Measurements from ENCODE around the gene SGCD. TPM values are rescaled to one million over a fixed set of nuclear protein-coding genes. Genes with fewer than 3 reads are reported as not detected.
"Not testable (repeated sequence)": the region's sequence is repeated elsewhere in the genome, so short reads cannot be mapped to it uniquely, and the experiment has no call there.

Gene SGCD
- total RNA-seq, 4 donors from 2014 or later: 0.53 to 2.3 (median 1.2) TPM

- TF ChIP-seq POLR2A (IDR thresholded peaks at IDR 0.05) (no peak), CTCF (IDR thresholded peaks at IDR 0.05) (no peak)
- no peak for DNase-seq (ENCODE audit: low spot score in 2 of 2)
- no peak overlapping the region for H3K4me3 ChIP-seq (ENCODE audit: low read depth, poor library complexity, severe bottlenecking)
- intact Hi-C loops (cut with DNase I; ENCODE audit: low total_unique reads): no loop called here
- WGBS, 2 donors: 74 to 86% methylated on average over 1 of the region's 1 CpG
Measured at GRCh38 chr5:156593546-156593945, 266.6 kb downstream of the SGCD start.

GRCh38 chr5:156594406-156594805 is 267.4 kb downstream of the SGCD start:
- 71 to 76% methylated on average over 1 of the region's 1 CpG for WGBS, 2 donors
- H3K4me3 ChIP-seq (ENCODE audit: low read depth, poor library complexity, severe bottlenecking): no peak overlapping the region
- no peak for DNase-seq (ENCODE audit: low spot score in 2 of 2)
- intact Hi-C loops (cut with DNase I; ENCODE audit: low total_unique reads): no loop called here
- no peak for TF ChIP-seq POLR2A (IDR thresholded peaks at IDR 0.05)
- no peak for TF ChIP-seq CTCF (IDR thresholded peaks at IDR 0.05)

GRCh38 chr5:156595132-156595787 is 268.3 kb downstream of the SGCD start:
- no peak for TF ChIP-seq POLR2A (IDR thresholded peaks at IDR 0.05)
- TF ChIP-seq CTCF (IDR thresholded peaks at IDR 0.05): no peak
- DNase-seq (ENCODE audit: low spot score in 2 of 2): peak in 1 of 2 donors; percentile 41
- no peak overlapping the region for H3K4me3 ChIP-seq (ENCODE audit: low read depth, poor library complexity, severe bottlenecking)
- 56 to 75% methylated on average over 4 of the region's 4 CpGs for WGBS, 2 donors
- intact Hi-C loops (cut with DNase I; ENCODE audit: low total_unique reads): no loop called here

GRCh38 chr5:156597276-156597675 is 270.3 kb downstream of the SGCD start:
- no peak for TF ChIP-seq CTCF (IDR thresholded peaks at IDR 0.05)
- TF ChIP-seq POLR2A (IDR thresholded peaks at IDR 0.05): no peak
- no peak overlapping the region for H3K4me3 ChIP-seq (ENCODE audit: low read depth, poor library complexity, severe bottlenecking)
- DNase-seq (ENCODE audit: low spot score in 2 of 2): no peak
- WGBS, 2 donors: 89% methylated on average over 3 of the region's 3 CpGs
- intact Hi-C loops (cut with DNase I; ENCODE audit: low total_unique reads): no loop called here

GRCh38 chr5:156598964-156599363 is 272.0 kb downstream of the SGCD start:
- DNase-seq (ENCODE audit: low spot score in 2 of 2): no peak
- intact Hi-C loops (cut with DNase I; ENCODE audit: low total_unique reads): no loop called here
- TF ChIP-seq POLR2A (IDR thresholded peaks at IDR 0.05) (no peak), CTCF (IDR thresholded peaks at IDR 0.05) (no peak)
- H3K4me3 ChIP-seq (ENCODE audit: low read depth, poor library complexity, severe bottlenecking): no peak overlapping the region
- WGBS, 2 donors: 71 to 74% methylated on average over 2 of the region's 2 CpGs

GRCh38 chr5:156610582-156610981 is 283.6 kb downstream of the SGCD start:
- H3K4me3 ChIP-seq (ENCODE audit: low read depth, poor library complexity, severe bottlenecking); DNase-seq (ENCODE audit: low spot score in 2 of 2); intact Hi-C loops (cut with DNase I; ENCODE audit: low total_unique reads): not testable (repeated sequence)
- WGBS, 2 donors: 95% methylated on average over 11 of the region's 11 CpGs
